ENCODE results near the gene CRHR1. TPM values are rescaled to one million over a fixed set of nuclear protein-coding genes. Genes with fewer than 3 reads are reported as not detected.

Gene CRHR1
- polyA plus RNA-seq, 1 donor (not counting 4 experiments of a cell fraction or from before 2014, with no cell fraction given): not detected

DNA sequence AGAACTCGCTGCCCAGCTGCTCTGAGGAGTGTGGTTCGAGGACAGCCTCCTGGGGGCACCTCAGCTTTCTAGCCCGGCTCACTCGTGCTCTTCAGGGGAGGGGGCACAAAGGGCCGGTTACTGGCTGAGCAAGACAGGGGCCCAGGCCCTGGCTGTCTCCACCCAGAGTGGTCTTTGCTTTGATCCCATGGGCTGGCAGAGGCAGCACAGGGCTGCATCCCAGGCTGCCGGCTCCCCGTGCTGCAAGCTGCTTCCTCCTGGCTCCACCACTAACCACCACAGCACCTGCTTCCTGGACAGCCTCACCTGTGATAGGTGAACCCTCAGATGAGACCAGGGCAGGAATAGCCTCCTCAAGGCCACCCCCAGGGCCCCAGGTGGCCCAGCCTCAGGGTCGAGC lies 67.3 kb downstream of the CRHR1 start:
- H3K4me1 ChIP-seq (ENCODE audit: control insufficient read depth, extremely low read depth, insufficient read depth, low read length): no peaks in the 10 kb centered on the region
- FAIRE-seq (no peak), DNase-seq (ENCODE audit: low read depth, low spot score) (no peak)
- H3K4me3 ChIP-seq (ENCODE audit: control insufficient read depth in 2 of 3, extremely low read depth in 1 of 3, insufficient read depth in 2 of 3, low read depth in 1 of 3, low read length in 3 of 3): no peak overlapping the region
- H3K36me3 ChIP-seq (ENCODE audit: control insufficient read depth in 2 of 2, extremely low read depth in 1 of 2, insufficient read depth in 2 of 2, low read length in 2 of 2): no peaks in the 10 kb centered on the region
- H3K9me3 ChIP-seq (ENCODE audit: control insufficient read depth, low read depth, low read length): no peaks in the 10 kb centered on the region
- H4K20me1 ChIP-seq (ENCODE audit: control insufficient read depth, extremely low read depth, insufficient read depth, low read length): no peaks in the 10 kb centered on the region
- no peak overlapping the region for H2AFZ ChIP-seq (ENCODE audit: control insufficient read depth, low read length)
- no peak overlapping the region for H3K4me2 ChIP-seq (ENCODE audit: control insufficient read depth, extremely low read depth, insufficient read depth, low read depth, low read length)
- H3K9ac ChIP-seq (ENCODE audit: control insufficient read depth, extremely low read depth, insufficient read depth, low read length): no peak overlapping the region
- no peaks in the 10 kb centered on the region for H3K79me2 ChIP-seq (ENCODE audit: control insufficient read depth, insufficient read depth, low read length)
- H3K27ac ChIP-seq (ENCODE audit: control insufficient read depth, insufficient read depth, low read length): no peak overlapping the region
- no peak for TF ChIP-seq EZH2 (IDR thresholded peaks at IDR 0.05; ENCODE audit: low read length)
- TF ChIP-seq, protein P1, sequence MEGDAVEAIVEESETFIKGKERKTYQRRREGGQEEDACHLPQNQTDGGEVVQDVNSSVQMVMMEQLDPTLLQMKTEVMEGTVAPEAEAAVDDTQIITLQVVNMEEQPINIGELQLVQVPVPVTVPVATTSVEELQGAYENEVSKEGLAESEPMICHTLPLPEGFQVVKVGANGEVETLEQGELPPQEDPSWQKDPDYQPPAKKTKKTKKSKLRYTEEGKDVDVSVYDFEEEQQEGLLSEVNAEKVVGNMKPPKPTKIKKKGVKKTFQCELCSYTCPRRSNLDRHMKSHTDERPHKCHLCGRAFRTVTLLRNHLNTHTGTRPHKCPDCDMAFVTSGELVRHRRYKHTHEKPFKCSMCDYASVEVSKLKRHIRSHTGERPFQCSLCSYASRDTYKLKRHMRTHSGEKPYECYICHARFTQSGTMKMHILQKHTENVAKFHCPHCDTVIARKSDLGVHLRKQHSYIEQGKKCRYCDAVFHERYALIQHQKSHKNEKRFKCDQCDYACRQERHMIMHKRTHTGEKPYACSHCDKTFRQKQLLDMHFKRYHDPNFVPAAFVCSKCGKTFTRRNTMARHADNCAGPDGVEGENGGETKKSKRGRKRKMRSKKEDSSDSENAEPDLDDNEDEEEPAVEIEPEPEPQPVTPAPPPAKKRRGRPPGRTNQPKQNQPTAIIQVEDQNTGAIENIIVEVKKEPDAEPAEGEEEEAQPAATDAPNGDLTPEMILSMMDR (optimal IDR thresholded peaks at IDR 0.05 in 1 of 3, IDR thresholded peaks at IDR 0.05 in 1 of 3, conservative IDR thresholded peaks at IDR 0.05 in 1 of 3; ENCODE audit: extremely low read depth in 1 of 3, insufficient read depth in 2 of 3, low read length in 3 of 3): no peak
- no peaks in the 10 kb centered on the region for H3K27me3 ChIP-seq (ENCODE audit: control insufficient read depth, extremely low read depth, insufficient read depth, low read length)
- dilution Hi-C loops (cut with MboI; ENCODE audit: extremely low pct_ligation_motif_present, low sequenced_read_pairs): loop anchor here (25.0 kb wide), 1 partner anchor 214 kb away; no protein-coding TSS in a partner anchor
- no peaks in the 10 kb centered on the region for H3K9me1 ChIP-seq (ENCODE audit: control insufficient read depth, extremely low read depth, insufficient read depth, low read length)

DNA sequence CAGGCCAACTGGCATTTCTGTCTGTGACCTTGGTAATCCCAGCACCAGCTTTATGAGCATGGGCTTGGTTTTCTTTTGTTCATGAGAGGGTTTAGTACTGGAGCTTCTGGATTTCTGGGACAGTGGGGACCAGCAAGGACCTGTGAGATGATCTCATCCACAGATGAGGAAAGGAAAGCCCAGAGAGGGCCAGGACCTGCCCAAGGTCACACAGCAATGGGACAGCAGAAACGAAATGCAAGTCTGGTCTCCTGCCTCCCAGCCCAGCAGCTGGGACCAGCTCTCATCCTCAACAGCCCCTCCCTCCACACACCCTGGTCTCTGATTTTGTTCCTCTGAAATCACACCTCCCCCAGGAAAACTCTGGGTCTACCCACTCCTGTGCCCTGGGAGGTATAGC lies 67.8 kb downstream of the CRHR1 start:
- no peaks in the 10 kb centered on the region for H3K4me1 ChIP-seq (ENCODE audit: control insufficient read depth, extremely low read depth, insufficient read depth, low read length)
- no peak for FAIRE-seq
- H4K20me1 ChIP-seq (ENCODE audit: control insufficient read depth, extremely low read depth, insufficient read depth, low read length): no peaks in the 10 kb centered on the region
- H3K79me2 ChIP-seq (ENCODE audit: control insufficient read depth, insufficient read depth, low read length): no peaks in the 10 kb centered on the region
- H3K27ac ChIP-seq (ENCODE audit: control insufficient read depth, insufficient read depth, low read length): no peak overlapping the region
- dilution Hi-C loops (cut with MboI; ENCODE audit: extremely low pct_ligation_motif_present, low sequenced_read_pairs): loop anchor here (25.0 kb wide), 1 partner anchor 215 kb away; no protein-coding TSS in a partner anchor
- DNase-seq (ENCODE audit: low read depth, low spot score): no peak
- no peak overlapping the region for H3K9ac ChIP-seq (ENCODE audit: control insufficient read depth, extremely low read depth, insufficient read depth, low read length)
- H3K27me3 ChIP-seq (ENCODE audit: control insufficient read depth, extremely low read depth, insufficient read depth, low read length): no peaks in the 10 kb centered on the region
- no peaks in the 10 kb centered on the region for H3K36me3 ChIP-seq (ENCODE audit: control insufficient read depth in 2 of 2, extremely low read depth in 1 of 2, insufficient read depth in 2 of 2, low read length in 2 of 2)
- no peak overlapping the region for H3K4me2 ChIP-seq (ENCODE audit: control insufficient read depth, extremely low read depth, insufficient read depth, low read depth, low read length)
- no peaks in the 10 kb centered on the region for H3K9me3 ChIP-seq (ENCODE audit: control insufficient read depth, low read depth, low read length)
- no peak for TF ChIP-seq EZH2 (IDR thresholded peaks at IDR 0.05; ENCODE audit: low read length)
- TF ChIP-seq, protein P1 (optimal IDR thresholded peaks at IDR 0.05 in 1 of 3, IDR thresholded peaks at IDR 0.05 in 1 of 3, conservative IDR thresholded peaks at IDR 0.05 in 1 of 3; ENCODE audit: extremely low read depth in 1 of 3, insufficient read depth in 2 of 3, low read length in 3 of 3): no peak
- H3K9me1 ChIP-seq (ENCODE audit: control insufficient read depth, extremely low read depth, insufficient read depth, low read length): no peaks in the 10 kb centered on the region
- H2AFZ ChIP-seq (ENCODE audit: control insufficient read depth, low read length): no peak overlapping the region
- no peak overlapping the region for H3K4me3 ChIP-seq (ENCODE audit: control insufficient read depth in 2 of 3, extremely low read depth in 1 of 3, insufficient read depth in 2 of 3, low read depth in 1 of 3, low read length in 3 of 3)

All from keratinocyte (primary cell).